ENCODE measurements around the gene FHL2. TPM values are rescaled to one million over a fixed set of nuclear protein-coding genes. Genes with fewer than 3 reads are reported as not detected.

FHL2 gene
- total RNA-seq, 1 experiment from 2014 or later: 109 TPM

- Histone ChIP-seq H3K9me3 (ENCODE audit: insufficient read depth, low read depth) (no peaks in the 10 kb centered on the region), H3K27ac (peak overlapping the region; percentile 96), H3K9me2 (ENCODE audit: insufficient read depth) (no peaks in the 10 kb centered on the region), H2AFZ (peak overlapping the region; percentile 24), H3F3A (ENCODE audit: insufficient read depth, low read depth) (peaks cover 57% of the 10 kb centered on the region), H3K27me3 (ENCODE audit: insufficient read depth, low read depth) (no peaks in the 10 kb centered on the region), H3K36me3 (ENCODE audit: low read depth) (no peaks in the 10 kb centered on the region), H3K4me2 (peak overlapping the region; percentile 84), H4K20me1 (ENCODE audit: insufficient read depth) (no peaks in the 10 kb centered on the region), H3K79me2 (ENCODE audit: low read depth) (peaks cover 20% of the 10 kb centered on the region; the same call in 1 of the 2 replicates), H3K4me3 (peak overlapping the region; percentile 41; the same call in 1 of the 2 replicates), H3K4me1 (replicated peaks; ENCODE audit: insufficient read depth) (peaks cover 77% of the 10 kb centered on the region)
- POLR2A ChIA-PET (ENCODE audit: unreplicated experiment): interaction anchor here (0.5 to 1.3 kb wide), 10 partner anchors 9 to 114 kb away, joined by 3 to 13 read pairs (median 6); no protein-coding TSS in a partner anchor
- intact Hi-C loops (cut with micrococcal nuclease; ENCODE audit: unreplicated experiment): loop anchor here (1.0 to 5.0 kb wide), 4 partner anchors 8 to 115 kb away; no protein-coding TSS in a partner anchor
- CTCF ChIA-PET: interaction anchor here (0.6 to 1.2 kb wide), 3 partner anchors 12 to 53 kb away, joined by 3 to 4 read pairs (median 3); no protein-coding TSS in a partner anchor
- TF ChIP-seq EZH2 (IDR thresholded peaks at IDR 0.05; ENCODE audit: low read depth): no peak
- peak; percentile 64 for TF ChIP-seq CTCF (conservative IDR thresholded peaks at IDR 0.05)
- DNase-seq: peak; percentile 82 to 98
- BruUV-seq (replicated peaks): no TSS peak
Observed at GRCh38 chr2:105403783-105404698, 5.2 kb upstream of the FHL2 start.

GRCh38 chr2:105403241-105403782 is 4.5 kb upstream of the FHL2 start:
- H3K36me3 ChIP-seq (ENCODE audit: low read depth): no peaks in the 10 kb centered on the region
- peaks cover 77% of the 10 kb centered on the region for H3K4me1 ChIP-seq (replicated peaks; ENCODE audit: insufficient read depth)
- H3K79me2 ChIP-seq (ENCODE audit: low read depth): peaks cover 26% of the 10 kb centered on the region
- peak overlapping the region; percentile 84 for H3K4me2 ChIP-seq
- POLR2A ChIA-PET (ENCODE audit: unreplicated experiment): interaction anchor here (0.5 to 1.3 kb wide), 3 partner anchors 8 to 39 kb away, joined by 3 to 13 read pairs (median 4); no protein-coding TSS in a partner anchor
- TSS peak; percentile 61 for BruUV-seq (replicated peaks)
- no peaks in the 10 kb centered on the region for H3K9me3 ChIP-seq (ENCODE audit: insufficient read depth, low read depth)
- H3K9me2 ChIP-seq (ENCODE audit: insufficient read depth): no peaks in the 10 kb centered on the region
- H3K27me3 ChIP-seq (ENCODE audit: insufficient read depth, low read depth): no peaks in the 10 kb centered on the region
- no peak for TF ChIP-seq CTCF (conservative IDR thresholded peaks at IDR 0.05)
- no peak for TF ChIP-seq EZH2 (IDR thresholded peaks at IDR 0.05; ENCODE audit: low read depth)
- H3K4me3 ChIP-seq: peak overlapping the region; percentile 41; the same call in 1 of the 2 replicates
- peak overlapping the region; percentile 24; the same call in 1 of the 2 replicates for H2AFZ ChIP-seq
- no peak for DNase-seq
- H4K20me1 ChIP-seq (ENCODE audit: insufficient read depth): no peaks in the 10 kb centered on the region
- peaks cover 57% of the 10 kb centered on the region for H3F3A ChIP-seq (ENCODE audit: insufficient read depth, low read depth)
- intact Hi-C loops (cut with micrococcal nuclease; ENCODE audit: unreplicated experiment): loop anchor here (5.0 kb wide), 1 partner anchor 56 kb away; no protein-coding TSS in a partner anchor
- CTCF ChIA-PET: no interaction called here
- peak overlapping the region; percentile 96 for H3K27ac ChIP-seq

- no peak for DNase-seq
- peak overlapping the region; percentile 41; the same call in 1 of the 2 replicates for H3K4me3 ChIP-seq
- ChIA-PET CTCF (no interaction called here), POLR2A (ENCODE audit: unreplicated experiment) (no interaction called here)
- H3F3A ChIP-seq (ENCODE audit: insufficient read depth, low read depth): peaks cover 59% of the 10 kb centered on the region
- H3K36me3 ChIP-seq (ENCODE audit: low read depth): no peaks in the 10 kb centered on the region
- H2AFZ ChIP-seq: peak overlapping the region; percentile 24; the same call in 1 of the 2 replicates
- TF ChIP-seq CTCF (conservative IDR thresholded peaks at IDR 0.05): no peak
- TF ChIP-seq EZH2 (IDR thresholded peaks at IDR 0.05; ENCODE audit: low read depth): no peak
- peak overlapping the region; percentile 96 for H3K27ac ChIP-seq
- H3K4me1 ChIP-seq (replicated peaks; ENCODE audit: insufficient read depth): peaks cover 77% of the 10 kb centered on the region
- intact Hi-C loops (cut with micrococcal nuclease; ENCODE audit: unreplicated experiment): loop anchor here (5.0 kb wide), 1 partner anchor 56 kb away; no protein-coding TSS in a partner anchor
- H4K20me1 ChIP-seq (ENCODE audit: insufficient read depth): no peaks in the 10 kb centered on the region
- BruUV-seq (replicated peaks): no TSS peak
- no peaks in the 10 kb centered on the region for H3K9me3 ChIP-seq (ENCODE audit: insufficient read depth, low read depth)
- H3K79me2 ChIP-seq (ENCODE audit: low read depth): peaks cover 31% of the 10 kb centered on the region
- no peaks in the 10 kb centered on the region for H3K9me2 ChIP-seq (ENCODE audit: insufficient read depth)
- peak overlapping the region; percentile 84 for H3K4me2 ChIP-seq
- no peaks in the 10 kb centered on the region for H3K27me3 ChIP-seq (ENCODE audit: insufficient read depth, low read depth)
Observed at GRCh38 chr2:105402809-105403208, 4.0 kb upstream of the FHL2 start.
